WTC11 (cell line): ENCODE data around the gene MINDY1.

Source experiments
- CREM ChIP-seq: sonication (generic); formaldehyde crosslinking; IDR thresholded peaks from 2 replicates; pipeline ENCODE4 v1.8.1; 2022; ENCODE audit warnings: mild to moderate bottlenecking, missing genetic modification reagents, moderate library complexity
- ESRRA ChIP-seq: sonication (generic); formaldehyde crosslinking; IDR thresholded peaks from 2 replicates; pipeline ENCODE4 v1.8.1; 2022; ENCODE audit warnings: mild to moderate bottlenecking, missing genetic modification reagents, borderline replicate concordance
- JUN ChIP-seq: sonication (generic); formaldehyde crosslinking; IDR thresholded peaks from 2 replicates; pipeline ENCODE4 v1.8.0; 2023; ENCODE audit warnings: mild to moderate bottlenecking, missing genetic modification reagents
- KAT7 ChIP-seq: sonication (generic); formaldehyde crosslinking; IDR thresholded peaks from 2 replicates; pipeline ENCODE4 v1.8.1; 2023; ENCODE audit warnings: missing genetic modification reagents, mild to moderate bottlenecking, borderline replicate concordance
- TCF7 ChIP-seq: sonication (generic); formaldehyde crosslinking; IDR thresholded peaks from 2 replicates; pipeline ENCODE4 v1.8.0; 2022; ENCODE audit warnings: mild to moderate bottlenecking, low read depth, missing genetic modification reagents, moderate library complexity
- ZNF263 ChIP-seq: sonication (generic); formaldehyde crosslinking; IDR thresholded peaks from 2 replicates; pipeline ENCODE4 v1.8.1; 2022; ENCODE audit warnings: low read depth, mild to moderate bottlenecking, moderate library complexity, missing genetic modification reagents
- ZNF396 ChIP-seq: fragments of 250-450 bp; sonication (Bioruptor Pico); IDR thresholded peaks from 2 replicates; pipeline ENCODE4 v1.8.0; 2021; ENCODE audit warnings: mild to moderate bottlenecking, moderate library complexity, borderline replicate concordance
- TF ChIP-seq, protein P1 (sequence below): sonication (generic); formaldehyde crosslinking; IDR thresholded peaks from 2 replicates; pipeline ENCODE4 v1.8.1; 2023; ENCODE audit warnings: mild to moderate bottlenecking, missing genetic modification reagents
- TF ChIP-seq, protein P2 (sequence below): fragments of 200-600 bp; IDR thresholded peaks from 2 replicates; pipeline ENCODE4 v1.8.0; 2022; ENCODE audit warnings: antibody characterized with exemption
- TF ChIP-seq, protein P3 (sequence below): sonication (generic); formaldehyde crosslinking; IDR thresholded peaks from 2 replicates; pipeline ENCODE4 v1.8.1; 2023; ENCODE audit warnings: mild to moderate bottlenecking, missing genetic modification reagents
- TF ChIP-seq, protein P4 (sequence below): sonication (generic); formaldehyde crosslinking; IDR thresholded peaks from 2 replicates; pipeline ENCODE4 v1.8.0; 2023; ENCODE audit warnings: missing genetic modification reagents

DNA sequence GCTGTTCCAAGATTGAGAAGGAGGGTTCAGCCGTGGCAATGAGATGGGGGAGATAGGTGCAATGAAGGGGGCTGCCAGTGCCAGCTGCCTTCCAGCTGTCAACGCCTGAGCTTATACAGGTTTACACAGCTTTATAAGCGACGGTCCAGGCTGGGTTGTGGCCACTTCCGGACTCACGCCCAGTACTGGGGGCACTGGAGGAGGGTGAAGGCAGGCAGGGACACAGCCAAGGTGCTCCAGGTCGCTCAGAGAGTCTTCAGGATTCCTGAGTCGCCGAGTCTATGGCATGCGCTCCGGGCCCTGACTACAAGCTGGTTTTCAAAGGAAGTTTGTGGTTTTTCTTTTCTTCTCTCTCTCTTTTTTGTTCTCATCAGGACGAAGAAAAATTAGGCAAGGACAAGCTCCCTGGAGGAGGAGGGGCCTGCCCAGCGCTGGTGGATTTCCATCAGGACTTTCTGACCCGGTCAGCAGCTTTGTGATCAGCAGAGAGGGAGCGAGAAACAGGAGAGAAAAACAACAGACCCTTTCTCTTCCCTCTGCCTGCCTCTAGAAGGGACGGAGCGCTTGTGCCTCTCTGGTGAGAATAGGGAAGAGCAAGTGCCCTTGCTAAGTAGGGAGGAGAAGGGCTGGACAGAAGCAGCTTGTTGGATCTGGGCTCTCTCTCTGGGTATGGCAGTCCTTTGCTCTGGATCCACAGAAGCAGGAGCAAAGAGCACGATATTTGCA, at the start of gene MINDY1:
- TF ChIP-seq, protein P1, sequence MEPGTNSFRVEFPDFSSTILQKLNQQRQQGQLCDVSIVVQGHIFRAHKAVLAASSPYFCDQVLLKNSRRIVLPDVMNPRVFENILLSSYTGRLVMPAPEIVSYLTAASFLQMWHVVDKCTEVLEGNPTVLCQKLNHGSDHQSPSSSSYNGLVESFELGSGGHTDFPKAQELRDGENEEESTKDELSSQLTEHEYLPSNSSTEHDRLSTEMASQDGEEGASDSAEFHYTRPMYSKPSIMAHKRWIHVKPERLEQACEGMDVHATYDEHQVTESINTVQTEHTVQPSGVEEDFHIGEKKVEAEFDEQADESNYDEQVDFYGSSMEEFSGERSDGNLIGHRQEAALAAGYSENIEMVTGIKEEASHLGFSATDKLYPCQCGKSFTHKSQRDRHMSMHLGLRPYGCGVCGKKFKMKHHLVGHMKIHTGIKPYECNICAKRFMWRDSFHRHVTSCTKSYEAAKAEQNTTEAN (CRISPR knock-in tag) = no peak
- TF ChIP-seq, protein P2, sequence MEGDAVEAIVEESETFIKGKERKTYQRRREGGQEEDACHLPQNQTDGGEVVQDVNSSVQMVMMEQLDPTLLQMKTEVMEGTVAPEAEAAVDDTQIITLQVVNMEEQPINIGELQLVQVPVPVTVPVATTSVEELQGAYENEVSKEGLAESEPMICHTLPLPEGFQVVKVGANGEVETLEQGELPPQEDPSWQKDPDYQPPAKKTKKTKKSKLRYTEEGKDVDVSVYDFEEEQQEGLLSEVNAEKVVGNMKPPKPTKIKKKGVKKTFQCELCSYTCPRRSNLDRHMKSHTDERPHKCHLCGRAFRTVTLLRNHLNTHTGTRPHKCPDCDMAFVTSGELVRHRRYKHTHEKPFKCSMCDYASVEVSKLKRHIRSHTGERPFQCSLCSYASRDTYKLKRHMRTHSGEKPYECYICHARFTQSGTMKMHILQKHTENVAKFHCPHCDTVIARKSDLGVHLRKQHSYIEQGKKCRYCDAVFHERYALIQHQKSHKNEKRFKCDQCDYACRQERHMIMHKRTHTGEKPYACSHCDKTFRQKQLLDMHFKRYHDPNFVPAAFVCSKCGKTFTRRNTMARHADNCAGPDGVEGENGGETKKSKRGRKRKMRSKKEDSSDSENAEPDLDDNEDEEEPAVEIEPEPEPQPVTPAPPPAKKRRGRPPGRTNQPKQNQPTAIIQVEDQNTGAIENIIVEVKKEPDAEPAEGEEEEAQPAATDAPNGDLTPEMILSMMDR = no peak
- TF ChIP-seq ZNF396 (CRISPR knock-in tag) = no peak
- TF ChIP-seq, protein P3, sequence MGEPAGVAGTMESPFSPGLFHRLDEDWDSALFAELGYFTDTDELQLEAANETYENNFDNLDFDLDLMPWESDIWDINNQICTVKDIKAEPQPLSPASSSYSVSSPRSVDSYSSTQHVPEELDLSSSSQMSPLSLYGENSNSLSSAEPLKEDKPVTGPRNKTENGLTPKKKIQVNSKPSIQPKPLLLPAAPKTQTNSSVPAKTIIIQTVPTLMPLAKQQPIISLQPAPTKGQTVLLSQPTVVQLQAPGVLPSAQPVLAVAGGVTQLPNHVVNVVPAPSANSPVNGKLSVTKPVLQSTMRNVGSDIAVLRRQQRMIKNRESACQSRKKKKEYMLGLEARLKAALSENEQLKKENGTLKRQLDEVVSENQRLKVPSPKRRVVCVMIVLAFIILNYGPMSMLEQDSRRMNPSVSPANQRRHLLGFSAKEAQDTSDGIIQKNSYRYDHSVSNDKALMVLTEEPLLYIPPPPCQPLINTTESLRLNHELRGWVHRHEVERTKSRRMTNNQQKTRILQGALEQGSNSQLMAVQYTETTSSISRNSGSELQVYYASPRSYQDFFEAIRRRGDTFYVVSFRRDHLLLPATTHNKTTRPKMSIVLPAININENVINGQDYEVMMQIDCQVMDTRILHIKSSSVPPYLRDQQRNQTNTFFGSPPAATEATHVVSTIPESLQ (CRISPR knock-in tag) = no peak
- no peak for TF ChIP-seq KAT7 (CRISPR knock-in tag)
- TF ChIP-seq CREM (CRISPR knock-in tag) = no peak
- TF ChIP-seq ZNF263 (CRISPR knock-in tag) = no peak
- TF ChIP-seq, protein P4, sequence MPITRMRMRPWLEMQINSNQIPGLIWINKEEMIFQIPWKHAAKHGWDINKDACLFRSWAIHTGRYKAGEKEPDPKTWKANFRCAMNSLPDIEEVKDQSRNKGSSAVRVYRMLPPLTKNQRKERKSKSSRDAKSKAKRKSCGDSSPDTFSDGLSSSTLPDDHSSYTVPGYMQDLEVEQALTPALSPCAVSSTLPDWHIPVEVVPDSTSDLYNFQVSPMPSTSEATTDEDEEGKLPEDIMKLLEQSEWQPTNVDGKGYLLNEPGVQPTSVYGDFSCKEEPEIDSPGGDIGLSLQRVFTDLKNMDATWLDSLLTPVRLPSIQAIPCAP (CRISPR knock-in tag) = no peak
- TF ChIP-seq JUN (CRISPR knock-in tag) = no peak
- TF ChIP-seq ESRRA (CRISPR knock-in tag) = no peak
- TF ChIP-seq TCF7 (CRISPR knock-in tag) = no peak
